ENCODE data around the gene KCTD11.
A peak's percentile ranks its signal among the peaks of the same experiment; 100 is the strongest.
"Not testable (repeated sequence)": the region's sequence is repeated elsewhere in the genome, so short reads cannot be mapped to it uniquely, and the experiment has no call there.

KCTD11 gene

GRCh38 chr17:7346761-7347614 is 5.0 kb upstream of the KCTD11 start:
- DNase-seq, result no peak

GRCh38 chr17:7347630-7348477 is 4.1 kb upstream of the KCTD11 start:
- no peak for DNase-seq

- no peak for DNase-seq
Measured at GRCh38 chr17:7348478-7349242, 3.3 kb upstream of the KCTD11 start.

DNA sequence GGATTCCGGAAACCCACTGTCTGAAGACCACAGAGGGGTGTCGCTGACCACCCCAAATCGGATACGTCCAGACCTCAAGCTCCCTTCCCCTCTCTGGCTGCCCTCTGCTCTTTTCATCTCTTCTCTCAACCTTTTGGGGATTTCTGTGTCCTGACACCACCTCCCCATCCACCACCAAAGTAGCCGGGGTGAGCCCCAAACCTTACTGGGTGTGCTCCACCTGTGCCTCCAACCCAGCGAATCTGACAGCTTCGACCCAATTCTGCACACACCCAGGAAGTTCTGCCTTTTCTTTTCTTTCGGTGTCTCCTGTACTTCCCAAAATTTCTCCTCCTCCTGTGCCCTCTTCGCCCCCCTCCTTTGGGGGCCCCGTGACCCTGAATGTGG is 534 bp downstream of the KCTD11 start:
- DNase-seq, result no peak

DNA sequence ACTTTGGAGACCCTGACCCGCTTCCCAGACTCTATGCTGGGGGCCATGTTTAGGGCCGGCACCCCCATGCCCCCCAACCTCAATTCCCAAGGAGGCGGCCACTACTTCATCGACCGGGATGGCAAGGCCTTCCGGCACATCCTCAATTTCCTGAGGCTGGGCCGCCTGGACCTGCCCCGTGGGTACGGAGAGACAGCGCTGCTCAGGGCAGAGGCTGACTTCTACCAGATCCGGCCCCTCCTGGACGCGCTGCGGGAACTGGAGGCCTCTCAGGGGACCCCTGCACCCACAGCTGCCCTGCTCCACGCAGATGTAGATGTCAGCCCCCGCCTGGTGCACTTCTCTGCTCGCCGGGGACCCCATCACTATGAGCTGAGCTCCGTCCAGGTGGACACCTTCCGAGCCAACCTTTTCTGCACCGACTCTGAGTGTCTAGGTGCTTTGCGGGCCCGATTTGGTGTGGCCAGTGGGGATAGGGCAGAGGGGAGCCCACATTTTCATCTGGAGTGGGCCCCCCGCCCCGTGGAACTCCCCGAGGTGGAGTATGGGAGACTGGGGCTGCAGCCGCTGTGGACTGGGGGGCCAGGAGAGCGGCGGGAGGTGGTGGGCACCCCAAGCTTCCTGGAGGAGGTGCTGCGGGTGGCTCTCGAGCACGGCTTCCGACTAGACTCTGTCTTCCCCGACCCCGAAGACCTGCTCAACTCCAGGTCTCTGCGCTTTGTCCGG is 1.1 kb downstream of the KCTD11 start:
- DNase-seq, result no peak

DNA sequence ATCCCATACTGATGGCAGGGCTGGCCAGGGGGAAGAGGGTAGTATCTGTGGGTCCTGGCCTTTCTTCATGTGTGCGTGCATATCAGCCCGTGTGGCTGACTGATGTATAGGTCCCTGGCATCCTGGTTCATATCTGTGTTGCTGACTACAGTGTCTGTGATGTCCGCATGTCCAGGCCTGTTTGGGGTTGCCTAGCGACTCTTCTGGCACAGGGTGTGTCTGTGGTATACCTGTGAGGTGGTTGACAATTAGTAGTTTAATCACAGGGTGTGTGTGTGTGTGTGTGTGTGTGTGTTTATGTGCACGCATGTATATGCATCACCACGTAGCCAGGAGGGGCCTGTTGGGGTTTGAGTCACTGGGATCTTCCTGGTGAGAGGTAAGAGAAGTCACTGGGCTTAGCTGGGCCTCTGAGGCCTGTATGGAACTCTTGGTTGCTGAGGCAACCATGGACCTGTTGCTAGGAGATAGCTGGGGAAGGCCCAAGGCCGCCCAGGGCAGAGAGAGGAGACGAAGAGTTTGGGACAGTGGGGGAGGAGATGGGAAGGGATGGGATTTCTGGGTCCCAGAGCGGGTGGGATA is 2.4 kb downstream of the KCTD11 start:
- DNase-seq, result peak; percentile 55

GRCh38 chr17:7355053-7355452 is 3.1 kb downstream of the KCTD11 start, which contains the start of gene TMEM95:
TMEM95 (plus strand) TSS chr17:7355156; CDS start chr17:7355205, 49 bp downstream.
- no peak for DNase-seq

DNA sequence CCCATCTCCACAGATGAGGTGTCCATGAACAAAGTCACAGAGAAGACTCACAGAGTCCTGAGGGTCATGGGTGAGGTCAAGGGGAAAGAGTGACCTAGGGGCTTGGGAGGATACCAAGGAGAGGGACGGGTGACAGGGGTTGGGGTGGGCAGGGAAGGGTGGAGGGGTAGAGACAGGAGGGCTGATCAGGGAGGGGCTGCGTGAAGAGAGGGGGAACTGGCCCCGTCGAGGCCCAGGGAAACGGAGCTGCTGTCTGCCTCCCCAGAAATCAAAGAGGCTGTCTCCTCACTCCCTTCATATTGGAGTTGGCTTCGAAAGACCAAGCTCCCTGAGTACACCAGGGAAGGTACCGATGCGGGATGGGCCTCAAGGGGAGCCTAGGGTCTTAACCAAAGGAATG is 3.6 kb downstream of the KCTD11 start:
- DNase-seq, result no peak

DNA sequence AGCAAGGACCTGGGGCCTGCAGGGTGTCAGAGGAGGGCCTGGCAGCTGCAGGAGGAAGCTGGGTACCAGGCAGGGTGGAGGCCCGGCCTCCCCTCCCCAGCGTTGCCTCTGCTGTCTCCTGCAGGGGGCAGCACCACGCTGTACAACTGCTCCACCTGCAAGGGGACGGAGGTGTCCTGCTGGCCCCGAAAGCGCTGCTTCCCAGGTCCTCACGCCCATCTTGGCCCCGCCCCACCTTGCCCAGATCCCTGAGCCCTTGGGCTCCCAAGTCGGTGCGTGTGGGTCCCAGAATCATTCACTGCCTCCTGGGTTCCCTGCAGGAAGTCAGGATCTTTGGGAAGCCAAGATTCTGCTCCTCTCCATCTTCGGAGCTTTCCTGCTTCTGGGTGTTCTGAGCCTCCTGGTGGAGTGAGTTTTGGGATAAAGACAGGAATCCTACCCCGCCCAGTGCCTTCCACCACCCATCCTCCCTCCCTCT is 4.1 kb downstream of the KCTD11 start:
- DNase-seq, result peak; percentile 92

- no peak for DNase-seq
Measured at GRCh38 chr17:7356756-7357155, 4.8 kb downstream of the KCTD11 start.

GRCh38 chr17:7357381-7357780 is 5.4 kb downstream of the KCTD11 start:
- no peak for DNase-seq

- DNase-seq, result no peak
Measured at GRCh38 chr17:7361906-7362305, 9.9 kb downstream of the KCTD11 start.

- DNase-seq, result no peak
Measured at GRCh38 chr17:7363311-7363710, 11.3 kb downstream of the KCTD11 start.

DNA sequence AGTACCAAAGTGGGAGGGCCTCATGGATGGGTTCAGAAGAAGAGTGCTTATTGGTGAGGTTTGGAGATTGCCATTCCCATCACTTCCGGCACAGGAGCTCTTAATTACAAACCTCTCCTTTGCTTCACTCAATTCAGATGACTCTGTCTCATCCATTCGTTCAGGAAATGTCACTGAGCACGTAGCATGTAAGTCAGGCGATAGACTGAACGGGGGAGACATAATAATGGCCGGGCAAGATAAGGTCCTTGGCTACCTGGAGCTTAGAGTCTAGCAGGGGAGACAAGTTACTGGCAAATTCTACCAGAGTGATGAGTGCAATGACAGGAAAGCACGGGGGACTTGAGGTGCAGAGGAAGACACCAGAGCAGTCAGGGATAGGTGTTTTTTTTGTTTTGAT is 14.0 kb downstream of the KCTD11 start:
- not testable (repeated sequence) for DNase-seq

- DNase-seq, result no peak
Measured at GRCh38 chr17:7367083-7367482, 15.1 kb downstream of the KCTD11 start.

GRCh38 chr17:7367918-7368598 is 16.1 kb downstream of the KCTD11 start:
- no peak for DNase-seq

DNA sequence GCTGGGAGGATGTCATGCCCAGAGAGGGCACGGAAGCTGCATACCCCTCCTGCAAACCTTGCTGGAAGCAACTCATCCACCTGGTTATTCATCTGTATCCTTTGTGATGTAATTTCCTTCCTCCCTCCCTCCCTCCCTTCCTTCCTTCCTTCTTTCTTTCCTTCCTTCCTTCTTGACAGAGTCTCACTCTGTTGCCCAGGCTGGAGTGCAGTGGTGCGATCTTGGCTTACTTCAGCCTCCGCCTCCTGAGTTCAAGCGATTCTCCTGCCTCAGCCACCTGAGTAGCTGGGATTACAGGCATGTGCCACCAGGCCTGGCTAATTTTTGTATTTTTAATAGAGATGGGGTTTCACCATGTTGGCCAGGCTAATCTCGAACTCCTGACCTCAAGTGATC is 16.6 kb downstream of the KCTD11 start:
- DNase-seq, result not testable (repeated sequence)

DNA sequence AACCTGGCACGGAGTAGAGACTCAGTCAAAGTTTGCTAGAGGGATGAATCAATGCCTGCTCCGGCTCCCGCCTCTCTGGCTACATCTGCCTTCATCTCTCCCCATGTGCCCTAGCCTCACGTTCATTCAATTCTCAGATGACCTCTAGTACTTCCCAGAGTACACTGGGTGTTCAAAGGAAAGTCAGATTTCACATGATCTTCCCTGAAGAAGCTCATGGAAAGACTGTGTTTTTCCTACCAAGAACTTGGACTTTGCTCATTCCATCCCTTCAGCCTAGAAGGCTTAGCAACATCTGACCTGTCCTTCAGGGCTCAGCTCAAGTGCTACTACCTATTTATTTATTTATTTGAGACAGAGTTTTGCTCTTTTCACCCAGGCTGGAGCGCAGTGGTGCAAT is 17.9 kb downstream of the KCTD11 start:
- no peak for DNase-seq

- no peak for DNase-seq
Measured at GRCh38 chr17:7370853-7371252, 18.9 kb downstream of the KCTD11 start.

DNA sequence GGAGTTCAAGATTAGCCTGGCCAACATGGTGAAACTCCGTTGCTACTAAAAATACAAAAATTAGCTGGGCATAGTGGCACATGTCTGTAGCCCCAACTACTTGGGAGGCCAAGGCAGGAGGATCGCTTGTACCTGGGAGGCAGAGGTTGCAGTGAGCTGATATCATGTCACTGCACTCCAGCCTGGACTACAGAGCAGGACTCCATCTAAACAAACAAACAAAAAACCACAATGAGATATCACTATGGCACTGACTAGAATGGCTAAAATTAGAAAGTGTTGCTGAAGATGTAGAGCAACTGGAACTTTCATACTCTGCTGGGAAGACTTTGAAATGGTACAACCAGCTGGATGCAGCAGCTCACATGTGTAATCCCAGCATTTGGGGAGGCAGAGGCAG is 22.4 kb downstream of the KCTD11 start:
- DNase-seq, result no peak

DNA sequence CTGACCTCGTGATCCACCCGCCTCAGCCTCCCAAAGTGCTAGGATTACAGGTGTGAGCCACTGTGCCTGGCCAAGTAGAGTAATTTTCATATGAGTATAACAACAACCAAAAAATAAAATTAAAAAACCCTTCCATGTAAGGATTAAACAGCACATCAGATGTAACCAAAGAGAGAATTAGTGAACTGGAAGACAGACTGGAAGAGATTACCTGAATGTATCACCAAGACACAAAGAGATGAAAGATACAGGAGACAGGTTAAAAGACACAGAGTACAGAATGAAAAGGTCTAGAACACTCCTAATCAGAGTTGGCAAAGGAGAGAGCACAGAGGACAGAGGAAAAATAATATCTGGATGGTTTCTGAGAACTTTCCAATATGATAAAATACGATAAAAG is 27.2 kb downstream of the KCTD11 start:
- DNase-seq, result no peak
